ENCODE data around the gene TRIP13.
"Not testable (repeated sequence)": the region's sequence is repeated elsewhere in the genome, so short reads cannot be mapped to it uniquely, and the experiment has no call there.

GRCh38 chr5:940741-941140 is 48.1 kb downstream of the TRIP13 start:
- TF ChIP-seq ZNF776 (CRISPR knock-in tag; IDR thresholded peaks at IDR 0.05); RAD21 (CRISPR knock-in tag; IDR thresholded peaks at IDR 0.05); CTCF (CRISPR knock-in tag; IDR thresholded peaks at IDR 0.05); PLSCR1 (CRISPR knock-in tag; IDR thresholded peaks at IDR 0.05; ENCODE audit: borderline replicate concordance); ZNF766 (CRISPR knock-in tag; IDR thresholded peaks at IDR 0.05; ENCODE audit: borderline replicate concordance); TAF1 (CRISPR knock-in tag; IDR thresholded peaks at IDR 0.05); BRCA1 (CRISPR knock-in tag; IDR thresholded peaks at IDR 0.05); NFYC (CRISPR knock-in tag; IDR thresholded peaks at IDR 0.05); PHF20 (CRISPR knock-in tag; IDR thresholded peaks at IDR 0.05); ZNF124 (CRISPR knock-in tag; IDR thresholded peaks at IDR 0.05); ZEB1 (IDR thresholded peaks at IDR 0.05; ENCODE audit: insufficient replicate concordance, low read depth): not testable (repeated sequence)

Data from HepG2 (cell line).